Urothelium cell line (cell line): ENCODE results near the gene LMBR1L.

Experiments used
- DNase-seq: peaks from one replicate; pipeline ENCODE4 v3.0.0; 2011; ENCODE audit warnings: low spot score, mixed read lengths
- FAIRE-seq: peaks from 2 replicates; lab custom pipeline; 2011; peaks lifted over from hg19 to GRCh38; lab: Jason Lieb, UNC

LMBR1L gene

DNA sequence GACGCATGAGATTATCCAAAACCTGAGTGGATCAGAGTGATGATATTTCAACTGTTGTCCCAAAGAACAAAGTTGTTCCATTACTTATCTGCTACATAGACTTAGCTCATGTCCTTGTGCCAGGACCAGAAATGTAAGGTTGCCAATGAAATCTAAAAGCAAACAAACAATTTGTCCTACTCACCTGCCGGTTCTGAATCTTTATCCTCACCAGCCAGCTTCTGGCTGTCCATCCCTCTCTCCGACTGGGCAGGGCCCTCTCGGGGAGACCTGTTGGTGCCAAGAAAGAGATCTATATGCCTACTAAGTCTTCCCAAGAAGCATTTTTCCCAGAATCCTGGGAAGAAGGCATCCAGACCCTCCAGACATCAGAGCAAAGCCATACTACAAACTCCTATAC is 55.6 kb downstream of the LMBR1L start:
- FAIRE-seq (no peak), DNase-seq (no peak)

DNA sequence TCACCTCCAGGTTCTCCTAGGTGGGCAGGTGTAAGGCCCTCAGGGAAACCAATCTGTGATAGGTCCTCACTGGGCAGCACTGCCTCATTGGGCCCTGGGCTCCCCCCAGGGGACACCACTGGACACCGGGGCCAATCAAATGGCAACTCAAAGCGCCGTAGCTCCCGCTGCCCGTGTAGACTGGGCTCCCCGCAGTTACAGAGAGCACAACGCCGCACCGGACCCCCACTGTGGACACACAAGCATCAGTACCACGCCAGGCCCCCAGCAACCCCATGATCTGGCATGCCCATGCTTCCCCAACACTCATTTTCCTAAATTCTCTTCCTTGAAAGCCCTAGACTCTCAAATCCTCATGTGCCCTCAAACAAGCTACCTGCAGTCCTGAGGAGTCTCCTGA is 56.1 kb downstream of the LMBR1L start:
- no peak for DNase-seq

DNA sequence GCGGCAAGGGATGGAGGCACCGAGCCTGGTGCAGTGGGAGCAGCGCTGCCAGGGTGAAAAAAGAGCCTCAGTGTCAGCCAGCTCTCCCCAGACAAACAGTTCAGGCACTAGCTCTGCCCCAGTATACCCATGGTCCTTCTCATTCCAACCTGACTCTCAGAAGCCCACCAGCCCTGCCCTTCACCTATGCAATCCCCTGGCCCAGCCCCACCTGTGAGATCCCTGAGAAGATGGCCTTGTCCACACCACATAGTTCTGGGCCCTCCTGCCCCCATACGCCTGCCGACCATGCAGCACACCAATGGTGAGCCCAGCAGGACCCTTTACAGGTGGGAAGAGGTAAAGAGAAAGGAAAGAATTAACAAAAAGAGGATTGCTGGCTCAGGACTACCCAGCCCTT is 56.6 kb downstream of the LMBR1L start:
- FAIRE-seq (no peak), DNase-seq (no peak)

More for the DNA sequence above, 56.1 kb downstream of the LMBR1L start:
- no peak for FAIRE-seq

DNA sequence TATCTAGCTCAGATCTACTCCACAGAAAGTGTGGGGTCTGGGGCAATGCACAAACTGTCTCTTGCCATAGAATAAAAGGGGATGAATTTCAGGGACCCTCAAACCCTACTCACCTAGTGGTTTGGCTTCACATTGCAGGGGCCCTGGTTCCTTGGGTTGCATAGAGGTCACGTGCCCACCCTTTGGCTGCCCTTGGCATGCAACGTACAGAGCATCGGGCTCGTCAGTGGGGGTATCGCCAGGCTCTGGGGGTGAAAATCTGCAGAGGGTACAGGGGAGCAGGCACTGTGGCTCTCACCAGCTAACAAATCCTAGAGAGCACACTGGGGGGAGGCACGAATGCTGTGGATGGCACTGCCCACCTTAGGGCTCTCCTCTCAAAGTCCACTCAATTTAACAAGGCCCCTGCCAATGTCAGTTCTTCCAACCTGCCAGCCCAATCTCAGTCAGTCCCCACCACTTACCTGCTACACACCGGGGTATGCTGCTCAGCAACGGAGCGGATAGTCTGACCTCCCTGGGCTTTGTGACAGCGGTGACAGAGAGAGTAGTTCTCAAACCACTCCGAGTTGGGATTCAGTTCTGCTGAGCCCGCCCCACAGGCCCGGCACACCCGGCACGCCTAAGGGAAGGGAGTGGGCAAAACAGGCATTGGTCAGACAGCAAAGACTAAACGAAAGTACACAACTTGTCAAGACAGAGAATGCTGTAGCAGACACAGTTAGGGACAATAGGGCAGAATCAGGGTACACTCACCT is 58.0 kb downstream of the LMBR1L start:
- DNase-seq (no peak), FAIRE-seq (no peak)

DNA sequence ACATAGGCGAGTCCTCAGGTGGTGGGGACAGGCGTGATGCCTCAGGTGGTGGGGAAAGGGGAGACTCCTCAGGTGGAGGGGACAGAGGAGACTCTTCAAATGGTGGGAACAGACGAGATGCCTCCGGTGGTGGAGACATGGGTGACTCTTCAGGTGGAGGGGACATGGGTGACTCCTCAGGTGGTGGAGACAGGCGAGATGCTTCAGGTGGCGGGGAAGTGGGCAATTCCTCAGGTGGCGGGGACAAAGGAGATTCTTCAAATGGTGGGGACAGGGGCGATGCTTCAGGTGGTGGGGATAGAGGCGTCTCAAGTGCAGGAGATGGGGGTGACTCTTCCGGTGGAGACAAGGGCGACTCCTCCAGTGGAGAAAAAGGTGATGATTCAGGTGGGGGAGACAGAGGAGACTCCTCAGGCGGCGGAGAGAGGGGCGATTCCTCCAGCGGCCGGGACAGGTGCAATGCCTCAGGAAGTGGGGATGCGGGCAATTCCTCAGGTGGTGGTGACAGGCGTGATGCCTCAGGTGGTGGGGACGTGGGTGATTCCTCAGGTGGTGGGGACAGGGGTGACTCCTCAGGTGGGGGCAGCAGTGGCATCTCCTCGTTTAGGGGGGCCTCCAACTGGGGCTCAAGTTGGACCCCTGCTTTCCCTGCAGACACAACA is 58.7 kb downstream of the LMBR1L start:
- no peak for FAIRE-seq
- no peak for DNase-seq

DNA sequence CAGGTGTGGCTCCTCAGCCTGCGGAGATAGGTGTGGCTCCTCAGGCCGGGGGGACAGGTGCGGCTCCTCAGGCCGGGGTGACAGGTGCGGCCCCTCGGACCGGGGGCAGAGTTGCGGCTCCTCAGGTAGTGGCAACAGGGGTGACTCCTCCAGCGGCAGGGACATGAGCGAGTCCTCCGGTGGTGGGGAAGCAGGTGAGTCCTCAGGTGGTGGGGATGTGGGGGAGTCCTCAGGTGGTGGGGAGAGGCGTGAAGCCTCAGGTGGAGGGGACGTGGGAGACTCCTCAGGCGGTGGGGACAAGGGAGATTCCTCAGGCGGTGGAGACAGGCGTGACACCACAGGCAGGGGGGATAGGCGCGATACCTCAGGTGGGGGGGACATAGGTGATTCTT is 59.3 kb downstream of the LMBR1L start:
- DNase-seq (no peak), FAIRE-seq (no peak)

DNA sequence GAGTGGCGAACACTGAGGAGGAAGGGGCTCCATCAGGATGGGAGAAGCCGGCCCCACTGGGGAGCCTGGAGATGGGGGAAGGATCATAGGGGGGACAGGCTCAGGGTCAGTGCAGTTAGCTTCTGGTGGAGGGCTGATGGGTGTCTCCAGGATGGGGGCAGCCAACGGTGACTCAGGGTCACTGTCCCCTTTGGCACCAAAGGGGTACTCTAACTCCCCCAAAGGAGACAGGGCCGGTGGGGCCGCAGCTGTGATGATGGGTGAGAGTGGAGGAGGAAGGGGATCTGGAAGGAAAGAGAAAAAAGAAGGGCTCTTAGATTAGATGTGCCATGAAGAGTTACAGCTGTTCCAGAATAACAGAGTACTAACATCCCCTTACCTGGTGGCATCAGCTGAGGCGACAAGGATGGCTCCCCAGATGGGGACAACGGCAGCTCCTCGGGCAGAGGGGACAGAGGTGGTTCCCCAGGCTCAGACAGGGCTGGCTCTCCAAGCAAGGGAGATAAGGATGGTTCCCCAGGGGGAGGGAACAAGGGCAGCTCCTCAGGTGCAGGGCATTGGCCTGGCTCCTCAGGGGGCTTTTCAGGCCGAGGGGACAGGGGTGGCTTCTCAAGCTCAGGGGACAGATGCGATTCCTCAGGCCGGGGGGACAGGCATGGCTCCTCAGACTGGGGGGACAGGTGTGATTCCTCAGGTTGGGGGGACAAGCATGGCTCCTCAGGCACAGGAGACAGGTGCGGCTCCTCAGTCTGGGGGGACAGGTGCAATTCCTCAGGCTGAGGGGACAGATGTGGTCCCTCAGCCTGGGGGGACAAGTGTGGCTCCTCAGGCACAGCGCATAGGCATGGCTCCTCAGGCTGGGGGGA is 59.9 kb downstream of the LMBR1L start:
- FAIRE-seq: no peak

DNA sequence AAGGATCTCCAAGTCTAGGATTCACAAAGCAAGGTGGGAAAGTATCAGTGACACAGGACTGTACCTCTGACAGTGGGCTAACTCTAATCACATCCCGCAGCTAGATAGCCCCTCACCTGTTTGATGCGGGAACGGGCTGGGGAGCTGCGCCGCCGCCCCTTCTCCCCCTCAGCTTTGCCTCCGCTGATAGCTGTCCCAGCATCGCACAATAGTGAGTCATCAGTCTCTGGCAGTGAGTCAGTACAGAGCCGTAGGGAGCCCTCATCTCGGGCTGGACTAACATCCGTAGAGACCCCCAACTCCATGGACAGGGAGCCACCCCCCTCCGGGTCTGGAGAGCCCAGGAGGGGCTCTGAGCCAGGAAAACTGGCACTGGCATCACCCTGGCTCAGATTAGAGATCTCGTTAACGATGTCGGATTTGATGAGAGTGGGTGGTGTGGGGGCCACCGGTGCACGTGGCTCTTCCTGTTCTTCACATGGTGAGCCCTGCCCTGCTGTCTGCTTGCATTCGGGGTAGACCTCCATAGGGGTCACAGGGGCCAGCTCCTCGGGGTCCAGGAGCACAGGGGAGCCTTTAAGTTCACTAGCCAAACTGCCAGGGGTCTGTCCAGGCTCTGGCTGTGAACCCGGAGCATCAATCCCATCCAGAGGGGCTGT is 61.0 kb downstream of the LMBR1L start:
- FAIRE-seq: peak; percentile 56
- DNase-seq: peak; percentile 83

More for the DNA sequence above, 59.9 kb downstream of the LMBR1L start:
- DNase-seq: no peak

DNA sequence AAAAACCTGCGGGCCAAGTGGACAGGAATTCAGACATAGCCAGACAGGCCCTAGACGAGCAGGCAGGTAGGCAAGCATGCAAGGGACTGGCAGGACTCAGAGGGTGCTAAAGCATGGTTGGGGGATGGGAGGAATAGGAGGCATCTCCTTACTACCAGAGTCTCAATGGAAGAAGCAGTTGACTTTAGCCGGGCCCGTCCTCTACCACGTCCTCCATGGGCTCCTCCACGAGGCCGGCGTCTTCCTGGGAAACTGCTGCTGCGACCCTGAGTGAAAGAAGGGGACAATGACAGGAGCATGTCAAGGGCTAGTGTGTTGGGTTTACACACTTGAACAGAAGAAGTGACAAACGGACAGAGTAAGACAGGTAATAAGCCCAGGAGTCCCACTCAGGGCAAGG is 61.7 kb downstream of the LMBR1L start:
- DNase-seq: no peak
- no peak for FAIRE-seq
